H1 (cell line): ENCODE measurements around the gene TLK2. TPM values are rescaled to one million over a fixed set of nuclear protein-coding genes. Genes with fewer than 3 reads are reported as not detected.

ENCODE experiments used
- ASH2L ChIP-seq: fragments of 200-600, 300-600 bp; sonication (generic); IDR thresholded peaks from one replicate; pipeline ENCODE4 v1.7.1; 2017; ENCODE audit warnings: low read length
- EZH2 ChIP-seq: fragments of 200-600 bp; sonication (generic); IDR thresholded peaks from 2 replicates; pipeline ENCODE4 v1.7.1; 2012; ENCODE audit warnings: low read depth, mild to moderate bottlenecking, moderate library complexity, low read length, inconsistent platforms; ENCODE audit not compliant: severe bottlenecking
- KDM5A ChIP-seq: fragments of 200-600 bp; IDR thresholded peaks from 2 replicates; pipeline ENCODE4 v1.7.1; 2012; ENCODE audit warnings: mild to moderate bottlenecking, low read length, inconsistent platforms, mixed read lengths
- TAF1 ChIP-seq: IDR thresholded peaks from 2 replicates; pipeline ENCODE4 v1.6.1; 2011; ENCODE audit warnings: mild to moderate bottlenecking, low read depth, low read length
- polyA plus RNA-seq, 7 experiments: library from polyadenylated mRNA; depleted of rRNA in 3 of 7; stranded (reverse) in 5 of 7; unstranded in 2 of 7; fragments of >200 nt in 5 of 7; fragments of 200-250 nt in 2 of 7; gene quantifications; 1 replicate in 5 of 7; 2 replicates in 1 of 7; 4 replicates in 1 of 7; pipeline versions ENCODE4 v1.2.1 to v1.2.3, GENCODE V29; 2011 to 2013; ENCODE audit warnings: missing spikeins in 2 of 7, mixed read lengths in 2 of 7
- total RNA-seq: library from RNA; stranded (reverse); fragmentation: NEBNext Ultra II Directional; extraction: Animal tissue kit (Norgen Biotek cat#: 25700); gene quantifications from 2 replicates; pipeline ENCODE4 v1.2.1, GENCODE V29; 2021
- TF ChIP-seq, protein P1 (sequence below): IDR thresholded peaks from 2 replicates; pipeline ENCODE4 v1.6.1; 2012; ENCODE audit warnings: low read length, inconsistent platforms

TLK2 gene
- total and polyA plus RNA-seq, 2 of the 8 experiments (the other 6 are each of a cell fraction or from before 2014, with no cell fraction given): 43.1 to 59.9 TPM

DNA sequence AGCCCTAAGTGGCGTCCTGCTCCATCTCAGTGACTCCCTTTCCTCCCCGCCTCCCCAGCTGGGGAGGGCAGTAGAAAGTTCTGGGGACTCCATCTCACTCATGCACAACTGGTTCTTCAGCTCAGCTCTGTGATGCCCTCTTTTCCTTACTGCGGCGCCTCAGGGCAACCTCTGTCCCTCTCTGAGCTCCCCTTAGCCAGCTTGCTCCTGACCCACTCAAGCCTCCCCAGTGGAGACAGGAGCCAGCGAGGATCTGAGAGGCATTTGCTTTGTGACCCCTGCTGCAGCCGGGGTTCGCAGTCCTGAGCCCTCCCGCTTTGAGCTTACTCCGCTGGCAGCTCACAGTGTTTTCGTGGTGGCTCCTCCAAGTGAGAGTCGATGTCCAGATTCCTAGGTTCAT is 142.6 kb downstream of the TLK2 start (continued):
- TF ChIP-seq, protein P1, sequence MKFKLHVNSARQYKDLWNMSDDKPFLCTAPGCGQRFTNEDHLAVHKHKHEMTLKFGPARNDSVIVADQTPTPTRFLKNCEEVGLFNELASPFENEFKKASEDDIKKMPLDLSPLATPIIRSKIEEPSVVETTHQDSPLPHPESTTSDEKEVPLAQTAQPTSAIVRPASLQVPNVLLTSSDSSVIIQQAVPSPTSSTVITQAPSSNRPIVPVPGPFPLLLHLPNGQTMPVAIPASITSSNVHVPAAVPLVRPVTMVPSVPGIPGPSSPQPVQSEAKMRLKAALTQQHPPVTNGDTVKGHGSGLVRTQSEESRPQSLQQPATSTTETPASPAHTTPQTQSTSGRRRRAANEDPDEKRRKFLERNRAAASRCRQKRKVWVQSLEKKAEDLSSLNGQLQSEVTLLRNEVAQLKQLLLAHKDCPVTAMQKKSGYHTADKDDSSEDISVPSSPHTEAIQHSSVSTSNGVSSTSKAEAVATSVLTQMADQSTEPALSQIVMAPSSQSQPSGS: no peak
- TF ChIP-seq ASH2L (no peak), EZH2 (no peak), TAF1 (no peak), KDM5A (no peak)
